ENCODE data around the gene NDC80. TPM values are rescaled to one million over a fixed set of nuclear protein-coding genes. Genes with fewer than 3 reads are reported as not detected.
"Not testable (repeated sequence)": the region's sequence is repeated elsewhere in the genome, so short reads cannot be mapped to it uniquely, and the experiment has no call there.

Gene NDC80
- total RNA-seq, 1 donor from 2014 or later: 3.5 TPM

DNA sequence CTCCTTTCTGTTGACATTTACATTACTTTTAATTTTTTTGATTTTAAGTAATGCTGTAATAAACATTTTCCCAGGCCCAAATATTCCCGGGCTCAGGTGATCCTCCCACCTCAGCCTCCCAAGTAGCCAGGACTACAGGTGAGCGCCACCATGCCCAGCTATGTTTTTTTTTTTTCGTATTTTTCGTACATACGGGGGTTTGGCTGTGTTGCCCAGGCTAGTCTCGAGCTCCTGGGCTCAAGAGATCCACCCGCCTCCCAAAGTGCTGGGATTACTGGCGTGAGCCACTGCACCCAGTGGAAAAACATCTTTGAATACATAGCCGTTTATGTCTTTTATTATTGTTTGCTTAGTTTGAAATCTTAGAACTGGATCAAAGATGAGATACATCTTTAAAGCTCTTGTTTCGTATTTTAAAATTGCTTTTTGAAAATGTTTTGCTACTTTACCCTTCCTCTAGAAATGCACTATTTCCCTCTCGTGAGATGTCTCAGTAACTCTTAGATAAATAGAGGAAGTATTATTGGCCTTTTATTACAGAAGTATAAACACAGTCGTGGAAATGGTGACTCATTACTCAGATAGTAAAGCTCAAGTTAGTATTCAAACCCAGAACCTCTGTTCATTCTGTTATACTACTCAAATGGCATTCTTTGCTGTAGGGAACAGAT, 86.6 kb downstream of the NDC80 start:
- peak overlapping the region; percentile 79 for H3K4me3 Mint-ChIP-seq (ENCODE audit: unreplicated experiment)
- Histone ChIP-seq H4K20me1 (ENCODE audit: insufficient read depth, low read length) (peaks cover 37% of the 10 kb centered on the region), H3K4me1 (ENCODE audit: insufficient read depth, low read length) (peaks cover 8% of the 10 kb centered on the region), H3K4me3 (ENCODE audit: insufficient read depth, low read depth, low read length) (peak overlapping the region; percentile 28), H3K79me2 (ENCODE audit: insufficient read depth, low read length) (peaks cover 68% of the 10 kb centered on the region), H3K27ac (ENCODE audit: low read depth, low read length) (peak overlapping the region; percentile 40), H3K9me3 (ENCODE audit: insufficient read depth, low read depth, low read length) (no peaks in the 10 kb centered on the region), H2AFZ (ENCODE audit: low read depth, low read length) (no peak overlapping the region), H3K27me3 (ENCODE audit: insufficient read depth, low read length) (no peaks in the 10 kb centered on the region), H3K4me2 (ENCODE audit: low read length) (peak overlapping the region; percentile 89), H3K9ac (ENCODE audit: low read length) (no peak overlapping the region), H3K36me3 (ENCODE audit: insufficient read depth, low read length) (no peaks in the 10 kb centered on the region)
- H3K27ac Mint-ChIP-seq (ENCODE audit: unreplicated experiment): peak overlapping the region; percentile 55
- DNase-seq (ENCODE audit: low read depth): peak; percentile 86
- FAIRE-seq: no peak
- peaks cover 10% of the 10 kb centered on the region for H3K4me1 Mint-ChIP-seq (ENCODE audit: low read depth, unreplicated experiment)
- H3K27me3 Mint-ChIP-seq (ENCODE audit: low read depth, unreplicated experiment): peaks cover 6% of the 10 kb centered on the region
- TF ChIP-seq EZH2 (IDR thresholded peaks at IDR 0.05; ENCODE audit: insufficient read depth, low read length): no peak
- TF ChIP-seq CTCF (IDR thresholded peaks at IDR 0.05; ENCODE audit: insufficient read depth, low read depth, low read length): no peak
- H3K36me3 Mint-ChIP-seq (ENCODE audit: low read depth, unreplicated experiment): no peaks in the 10 kb centered on the region
- H3K9me3 Mint-ChIP-seq (ENCODE audit: unreplicated experiment): no peaks in the 10 kb centered on the region

GRCh38 chr18:2660849-2661248, 89.5 kb downstream of the NDC80 start:
- not testable (repeated sequence) for H3K9me3 Mint-ChIP-seq (ENCODE audit: unreplicated experiment); H3K4me1 ChIP-seq (ENCODE audit: insufficient read depth, low read length); H3K9ac ChIP-seq (ENCODE audit: low read length); H2AFZ ChIP-seq (ENCODE audit: low read depth, low read length); H3K27ac ChIP-seq (ENCODE audit: low read depth, low read length); H3K36me3 ChIP-seq (ENCODE audit: insufficient read depth, low read length); H3K36me3 Mint-ChIP-seq (ENCODE audit: low read depth, unreplicated experiment); H3K27me3 ChIP-seq (ENCODE audit: insufficient read depth, low read length); H3K27me3 Mint-ChIP-seq (ENCODE audit: low read depth, unreplicated experiment); H3K27ac Mint-ChIP-seq (ENCODE audit: unreplicated experiment); DNase-seq (ENCODE audit: low read depth); H3K4me3 Mint-ChIP-seq (ENCODE audit: unreplicated experiment); FAIRE-seq; H3K9me3 ChIP-seq (ENCODE audit: insufficient read depth, low read depth, low read length); H3K4me3 ChIP-seq (ENCODE audit: insufficient read depth, low read depth, low read length); H3K4me2 ChIP-seq (ENCODE audit: low read length)
- Histone ChIP-seq H3K79me2 (ENCODE audit: insufficient read depth, low read length) (peaks cover 97% of the 10 kb centered on the region), H4K20me1 (ENCODE audit: insufficient read depth, low read length) (peaks cover 63% of the 10 kb centered on the region)
- peaks cover 10% of the 10 kb centered on the region for H3K4me1 Mint-ChIP-seq (ENCODE audit: low read depth, unreplicated experiment)

DNA sequence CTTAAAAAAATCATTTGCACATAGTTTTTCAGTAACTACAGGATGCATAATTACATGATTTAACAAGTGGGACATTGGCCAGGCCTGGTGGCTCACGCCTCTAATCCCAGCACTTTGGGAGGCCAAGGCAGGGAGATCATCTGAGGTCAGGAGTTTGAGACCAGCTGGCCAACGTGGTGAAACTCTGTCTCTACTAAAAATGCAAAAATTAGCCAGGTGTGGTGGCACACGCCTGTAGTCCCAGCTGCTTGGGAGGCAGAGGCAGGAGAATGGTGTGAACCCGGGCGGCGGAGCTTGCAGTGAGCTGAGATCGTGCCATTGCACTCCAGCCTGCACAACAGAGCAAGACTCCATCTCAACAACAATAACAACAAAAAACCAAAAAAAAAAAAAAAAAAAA, 90.9 kb downstream of the NDC80 start:
- Histone ChIP-seq H3K79me2 (ENCODE audit: insufficient read depth, low read length) (peaks cover 97% of the 10 kb centered on the region), H4K20me1 (ENCODE audit: insufficient read depth, low read length) (peaks cover 56% of the 10 kb centered on the region)
- not testable (repeated sequence) for DNase-seq (ENCODE audit: low read depth); H3K9me3 ChIP-seq (ENCODE audit: insufficient read depth, low read depth, low read length); H2AFZ ChIP-seq (ENCODE audit: low read depth, low read length); H3K9me3 Mint-ChIP-seq (ENCODE audit: unreplicated experiment); H3K27me3 ChIP-seq (ENCODE audit: insufficient read depth, low read length); H3K4me2 ChIP-seq (ENCODE audit: low read length); FAIRE-seq; H3K4me3 ChIP-seq (ENCODE audit: insufficient read depth, low read depth, low read length); H3K9ac ChIP-seq (ENCODE audit: low read length); H3K27ac ChIP-seq (ENCODE audit: low read depth, low read length); H3K27me3 Mint-ChIP-seq (ENCODE audit: low read depth, unreplicated experiment); H3K36me3 Mint-ChIP-seq (ENCODE audit: low read depth, unreplicated experiment); H3K36me3 ChIP-seq (ENCODE audit: insufficient read depth, low read length); H3K4me3 Mint-ChIP-seq (ENCODE audit: unreplicated experiment); H3K27ac Mint-ChIP-seq (ENCODE audit: unreplicated experiment); H3K4me1 ChIP-seq (ENCODE audit: insufficient read depth, low read length)
- peaks cover 10% of the 10 kb centered on the region for H3K4me1 Mint-ChIP-seq (ENCODE audit: low read depth, unreplicated experiment)

Data from astrocyte (in vitro differentiated cells and primary cell).